HL-60 (cell line): ENCODE data around the gene TIA1.
"Not testable (repeated sequence)": the region's sequence is repeated elsewhere in the genome, so short reads cannot be mapped to it uniquely, and the experiment has no call there.

Source experiments
- DNase-seq, 2 experiments: peaks; one replicate each; pipeline ENCODE4 v3.0.0-alpha.2; 2010 to 2020; ENCODE audit warnings: low read depth in 1 of 2, low spot score in 1 of 2
- H3K27ac ChIP-seq: fragments of 250-450 bp; sonication (Bioruptor Pico); replicated peaks from 2 replicates; pipeline ENCODE4 v1.5.1; 2020; ENCODE audit warnings: mild to moderate bottlenecking, moderate library complexity
- H3K27me3 ChIP-seq: fragments of 250-450 bp; sonication (Bioruptor Pico); 2 replicates; pipeline ENCODE4 v1.5.1; 2021; ENCODE audit warnings: mild to moderate bottlenecking, moderate library complexity; ENCODE audit not compliant: insufficient read depth, poor library complexity, severe bottlenecking
- H3K4me3 ChIP-seq: replicated peaks from 2 replicates; pipeline ENCODE4 v1.5.1; 2011; ENCODE audit warnings: mild to moderate bottlenecking, control low read depth, low read length; ENCODE audit not compliant: insufficient read depth
- GABPA ChIP-seq: IDR thresholded peaks from 2 replicates; pipeline ENCODE4 v1.6.1; 2012; ENCODE audit warnings: low read depth
- POLR2AphosphoS5 ChIP-seq: IDR thresholded peaks from 2 replicates; pipeline ENCODE4 v1.6.1; 2012; ENCODE audit warnings: low read depth
- SPI1 ChIP-seq: IDR thresholded peaks from 2 replicates; pipeline ENCODE4 v1.6.1; 2012; ENCODE audit warnings: low read depth, mild to moderate bottlenecking, borderline replicate concordance
- TF ChIP-seq, protein P1 (sequence below): IDR thresholded peaks from 2 replicates; pipeline ENCODE4 v1.6.1; 2012; ENCODE audit warnings: low read depth; ENCODE audit not compliant: insufficient replicate concordance
- TF ChIP-seq, protein P2 (sequence below): IDR thresholded peaks from one replicate; pipeline ENCODE4 v1.5.1; 2011; ENCODE audit warnings: low read length, control low read depth, inconsistent platforms; ENCODE audit not compliant: insufficient read depth

TIA1 gene

DNA sequence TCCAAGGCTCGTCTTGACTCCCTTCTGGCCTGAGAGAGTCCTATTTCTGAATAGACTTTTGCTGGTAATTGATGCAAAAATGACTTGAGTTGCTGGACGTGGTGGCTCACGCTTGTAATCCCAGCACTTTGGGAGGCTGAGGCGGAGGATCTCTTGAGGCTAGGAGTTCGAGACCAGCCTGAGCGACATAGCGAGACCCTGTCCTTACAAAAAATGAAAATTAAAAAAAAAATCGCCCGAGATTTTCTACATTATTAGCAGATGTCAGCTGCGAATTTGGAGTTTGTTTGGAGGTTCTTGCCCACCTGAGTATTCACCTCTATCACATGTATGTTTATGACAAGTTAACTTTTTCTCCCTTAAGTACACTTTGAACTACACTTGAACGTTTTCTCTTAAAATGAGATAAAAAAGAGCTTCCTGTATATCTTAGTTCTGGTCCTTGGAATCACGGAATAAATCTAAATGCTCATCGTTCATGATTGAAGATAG, 57.1 kb downstream of the TIA1 start:
- TF ChIP-seq POLR2AphosphoS5 (no peak), SPI1 (no peak), GABPA (no peak)
- TF ChIP-seq, protein P1, sequence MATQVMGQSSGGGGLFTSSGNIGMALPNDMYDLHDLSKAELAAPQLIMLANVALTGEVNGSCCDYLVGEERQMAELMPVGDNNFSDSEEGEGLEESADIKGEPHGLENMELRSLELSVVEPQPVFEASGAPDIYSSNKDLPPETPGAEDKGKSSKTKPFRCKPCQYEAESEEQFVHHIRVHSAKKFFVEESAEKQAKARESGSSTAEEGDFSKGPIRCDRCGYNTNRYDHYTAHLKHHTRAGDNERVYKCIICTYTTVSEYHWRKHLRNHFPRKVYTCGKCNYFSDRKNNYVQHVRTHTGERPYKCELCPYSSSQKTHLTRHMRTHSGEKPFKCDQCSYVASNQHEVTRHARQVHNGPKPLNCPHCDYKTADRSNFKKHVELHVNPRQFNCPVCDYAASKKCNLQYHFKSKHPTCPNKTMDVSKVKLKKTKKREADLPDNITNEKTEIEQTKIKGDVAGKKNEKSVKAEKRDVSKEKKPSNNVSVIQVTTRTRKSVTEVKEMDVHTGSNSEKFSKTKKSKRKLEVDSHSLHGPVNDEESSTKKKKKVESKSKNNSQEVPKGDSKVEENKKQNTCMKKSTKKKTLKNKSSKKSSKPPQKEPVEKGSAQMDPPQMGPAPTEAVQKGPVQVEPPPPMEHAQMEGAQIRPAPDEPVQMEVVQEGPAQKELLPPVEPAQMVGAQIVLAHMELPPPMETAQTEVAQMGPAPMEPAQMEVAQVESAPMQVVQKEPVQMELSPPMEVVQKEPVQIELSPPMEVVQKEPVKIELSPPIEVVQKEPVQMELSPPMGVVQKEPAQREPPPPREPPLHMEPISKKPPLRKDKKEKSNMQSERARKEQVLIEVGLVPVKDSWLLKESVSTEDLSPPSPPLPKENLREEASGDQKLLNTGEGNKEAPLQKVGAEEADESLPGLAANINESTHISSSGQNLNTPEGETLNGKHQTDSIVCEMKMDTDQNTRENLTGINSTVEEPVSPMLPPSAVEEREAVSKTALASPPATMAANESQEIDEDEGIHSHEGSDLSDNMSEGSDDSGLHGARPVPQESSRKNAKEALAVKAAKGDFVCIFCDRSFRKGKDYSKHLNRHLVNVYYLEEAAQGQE: no peak
- TF ChIP-seq, protein P2, sequence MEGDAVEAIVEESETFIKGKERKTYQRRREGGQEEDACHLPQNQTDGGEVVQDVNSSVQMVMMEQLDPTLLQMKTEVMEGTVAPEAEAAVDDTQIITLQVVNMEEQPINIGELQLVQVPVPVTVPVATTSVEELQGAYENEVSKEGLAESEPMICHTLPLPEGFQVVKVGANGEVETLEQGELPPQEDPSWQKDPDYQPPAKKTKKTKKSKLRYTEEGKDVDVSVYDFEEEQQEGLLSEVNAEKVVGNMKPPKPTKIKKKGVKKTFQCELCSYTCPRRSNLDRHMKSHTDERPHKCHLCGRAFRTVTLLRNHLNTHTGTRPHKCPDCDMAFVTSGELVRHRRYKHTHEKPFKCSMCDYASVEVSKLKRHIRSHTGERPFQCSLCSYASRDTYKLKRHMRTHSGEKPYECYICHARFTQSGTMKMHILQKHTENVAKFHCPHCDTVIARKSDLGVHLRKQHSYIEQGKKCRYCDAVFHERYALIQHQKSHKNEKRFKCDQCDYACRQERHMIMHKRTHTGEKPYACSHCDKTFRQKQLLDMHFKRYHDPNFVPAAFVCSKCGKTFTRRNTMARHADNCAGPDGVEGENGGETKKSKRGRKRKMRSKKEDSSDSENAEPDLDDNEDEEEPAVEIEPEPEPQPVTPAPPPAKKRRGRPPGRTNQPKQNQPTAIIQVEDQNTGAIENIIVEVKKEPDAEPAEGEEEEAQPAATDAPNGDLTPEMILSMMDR: no peak

DNA sequence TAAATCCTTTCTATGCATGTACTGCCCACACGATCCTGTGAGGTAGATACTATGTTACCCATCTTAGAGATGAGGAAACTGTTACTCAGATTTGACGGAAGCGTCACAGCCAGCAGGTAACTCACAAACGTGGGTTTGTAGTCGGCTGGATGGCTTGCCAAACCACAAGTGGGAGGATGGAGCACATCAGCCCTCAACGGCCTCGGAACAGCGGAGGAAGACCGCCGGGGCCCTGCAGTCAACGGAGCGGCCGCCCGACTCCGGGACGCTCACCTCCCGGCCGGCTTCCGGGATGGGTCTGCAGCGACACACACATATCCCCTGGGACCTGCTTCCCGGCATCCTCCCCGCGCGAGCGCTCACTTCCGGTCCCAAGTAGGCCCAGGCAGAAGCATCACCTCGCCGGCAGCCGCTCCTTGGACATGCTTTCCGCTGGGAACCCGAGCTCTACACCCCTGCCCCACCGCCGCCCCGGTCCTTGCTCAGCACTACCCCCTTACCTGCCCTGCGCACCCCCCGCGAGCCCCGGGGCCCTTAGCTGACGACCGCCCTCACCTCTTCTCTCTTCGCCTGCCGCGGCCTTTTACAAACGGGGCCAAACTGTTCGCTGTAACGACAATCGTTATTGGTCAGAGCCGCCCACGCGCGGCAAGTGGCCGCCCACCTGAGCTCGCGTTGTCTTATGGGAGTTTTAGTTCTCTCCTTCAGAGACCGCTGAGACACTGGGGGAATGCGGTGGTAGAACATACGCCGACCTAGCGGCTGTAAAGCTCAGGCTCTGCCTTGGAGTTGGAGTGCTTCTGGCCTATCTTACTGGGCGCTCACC, 57.8 kb downstream of the TIA1 start, which contains the start of gene C2orf42:
C2orf42 (minus strand) TSS at position 602 of the 826 bp plus-strand sequence. CDS start 9,034 bp downstream, outside the sequence.
- Histone ChIP-seq H3K4me3 (peak within 1 kb of the TSS; percentile 87), H3K27ac (peak within 1 kb of the TSS; percentile 99), H3K27me3 (no peaks in the 10 kb centered on the region)
- TF ChIP-seq POLR2AphosphoS5 (peak; percentile 95), SPI1 (peak; percentile 32; the same call in 1 of the 2 replicates), GABPA (peak; percentile 81)
- TF ChIP-seq, protein P1: no peak
- TF ChIP-seq, protein P2: no peak
- DNase-seq: peak; percentile 94 to 98

More for the DNA sequence above, 57.1 kb downstream of the TIA1 start:
- no peaks in the 10 kb centered on the region for H3K27me3 ChIP-seq
- no peak for DNase-seq
- H3K4me3 ChIP-seq: peak overlapping the region; percentile 87
- H3K27ac ChIP-seq: peak overlapping the region; percentile 99

DNA sequence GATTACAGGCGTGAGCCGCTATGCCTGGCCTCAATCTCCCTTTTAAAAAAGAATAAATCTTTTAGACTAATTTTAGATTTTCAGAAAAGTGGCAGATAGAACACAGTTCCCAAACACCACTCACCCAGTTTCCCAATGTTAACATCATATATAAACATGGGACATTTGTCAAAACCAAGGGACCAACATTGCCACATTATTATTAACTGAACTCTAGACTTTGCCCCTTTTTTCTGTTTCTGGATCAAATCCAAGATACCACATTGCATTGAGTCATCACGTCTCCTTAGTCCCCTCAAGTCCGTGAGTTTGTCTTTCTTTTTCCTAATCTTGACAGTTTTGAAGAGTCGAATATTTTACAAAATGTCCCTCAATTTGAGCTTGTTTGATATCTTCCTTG, 60.0 kb downstream of the TIA1 start:
- no peaks in the 10 kb centered on the region for H3K27me3 ChIP-seq
- no peak overlapping the region for H3K4me3 ChIP-seq
- no peak overlapping the region for H3K27ac ChIP-seq
- TF ChIP-seq, protein P1: no peak
- TF ChIP-seq, protein P2: no peak
- TF ChIP-seq POLR2AphosphoS5 (no peak), GABPA (no peak), SPI1 (no peak)
- DNase-seq: no peak

DNA sequence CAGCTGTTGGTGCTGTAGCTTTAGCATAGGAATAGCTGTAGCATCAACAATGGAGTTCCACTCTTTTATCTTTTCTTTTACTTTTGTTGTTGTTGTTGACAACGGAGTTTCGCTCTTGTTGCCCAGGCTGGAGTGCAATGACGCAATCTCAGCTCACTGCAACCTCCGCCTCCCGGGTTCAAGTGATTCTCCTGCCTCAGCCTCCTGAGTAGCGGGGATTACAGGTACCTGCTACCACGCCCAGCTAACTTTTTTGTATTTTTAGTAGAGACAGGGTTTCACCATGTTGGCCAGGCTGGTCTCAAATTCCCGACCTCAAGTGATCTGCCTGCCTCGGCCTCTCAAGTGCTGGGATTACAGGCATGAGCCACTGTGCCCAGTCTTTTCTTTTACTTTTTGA, 61.3 kb downstream of the TIA1 start:
- not testable (repeated sequence) for DNase-seq, H3K27me3 ChIP-seq, H3K4me3 ChIP-seq

More for the DNA sequence above, 61.3 kb downstream of the TIA1 start:
- H3K27ac ChIP-seq: not testable (repeated sequence)
